ENCODE data around the gene FBXL15. TPM values are rescaled to one million over a fixed set of nuclear protein-coding genes. Genes with fewer than 3 reads are reported as not detected.
A peak's percentile ranks its signal among the peaks of the same experiment; 100 is the strongest.

The FBXL15 gene
- total and polyA plus RNA-seq, 2 of the 13 experiments (the other 11 are each of a cell fraction or from before 2014, with no cell fraction given): 4.3 to 8.3 TPM

DNA sequence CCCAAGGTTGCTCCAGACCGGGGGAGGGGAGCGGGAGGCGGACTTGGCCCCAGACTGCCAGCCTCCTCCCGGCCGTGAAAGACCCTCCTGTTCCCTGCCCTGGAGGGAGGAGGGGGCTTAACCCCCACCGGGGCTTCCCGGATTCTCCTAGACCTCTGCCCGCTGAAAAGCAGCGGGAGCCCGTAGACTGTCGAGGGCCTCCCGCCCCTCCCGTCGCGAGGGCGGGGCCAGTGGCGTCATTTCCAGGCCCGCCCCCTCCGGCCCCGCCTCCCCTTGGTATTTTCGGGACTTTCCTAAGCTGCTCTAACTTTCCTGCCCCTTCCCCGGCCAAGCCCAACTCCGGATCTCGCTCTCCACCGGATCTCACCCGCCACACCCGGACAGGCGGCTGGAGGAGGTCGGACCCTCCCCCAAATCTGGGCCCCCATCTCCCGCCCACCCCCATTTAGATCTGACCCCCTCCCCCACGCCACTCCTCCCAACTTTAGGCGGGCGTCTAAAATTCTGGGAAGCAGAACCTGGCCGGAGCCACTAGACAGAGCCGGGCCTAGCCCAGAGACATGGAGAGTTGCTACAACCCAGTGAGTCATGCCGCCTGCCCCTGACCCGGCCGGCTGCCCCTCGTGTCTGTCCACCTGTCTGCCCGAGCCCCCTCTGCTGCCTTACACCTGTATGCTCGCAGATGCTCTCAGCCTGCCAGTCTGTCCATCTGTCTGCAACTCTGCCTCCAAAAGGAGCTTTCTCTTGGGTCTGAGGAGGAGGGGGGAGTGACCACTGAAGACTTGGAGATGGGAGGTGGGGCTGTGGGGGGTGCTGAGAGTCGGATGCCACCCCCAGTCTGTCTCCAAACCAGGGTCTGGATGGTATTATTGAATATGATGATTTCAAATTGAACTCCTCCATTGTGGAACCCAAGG, 25.0 kb upstream of the FBXL15 start, which contains the start of gene NFKB2 (continued):
- TF ChIP-seq, protein P1, sequence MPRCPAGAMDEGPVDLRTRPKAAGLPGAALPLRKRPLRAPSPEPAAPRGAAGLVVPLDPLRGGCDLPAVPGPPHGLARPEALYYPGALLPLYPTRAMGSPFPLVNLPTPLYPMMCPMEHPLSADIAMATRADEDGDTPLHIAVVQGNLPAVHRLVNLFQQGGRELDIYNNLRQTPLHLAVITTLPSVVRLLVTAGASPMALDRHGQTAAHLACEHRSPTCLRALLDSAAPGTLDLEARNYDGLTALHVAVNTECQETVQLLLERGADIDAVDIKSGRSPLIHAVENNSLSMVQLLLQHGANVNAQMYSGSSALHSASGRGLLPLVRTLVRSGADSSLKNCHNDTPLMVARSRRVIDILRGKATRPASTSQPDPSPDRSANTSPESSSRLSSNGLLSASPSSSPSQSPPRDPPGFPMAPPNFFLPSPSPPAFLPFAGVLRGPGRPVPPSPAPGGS (CRISPR knock-in tag; IDR thresholded peaks at IDR 0.05): no peak
- TF ChIP-seq TAF1 (CRISPR knock-in tag; IDR thresholded peaks at IDR 0.05): 0 out of 2 replicates have a peak, but pooled peaks have one; percentile 20
- TF ChIP-seq CREM (IDR thresholded peaks at IDR 0.05): peak; percentile 85
- no peak for TF ChIP-seq CREM (CRISPR knock-in tag; IDR thresholded peaks at IDR 0.05)
- 0 out of 2 replicates have a peak, but pooled peaks have one; percentile 17 for TF ChIP-seq PITX1 (CRISPR knock-in tag; IDR thresholded peaks at IDR 0.05)
- 0 out of 2 replicates have a peak, but pooled peaks have one; percentile 39 for TF ChIP-seq ZNF430 (CRISPR knock-in tag; IDR thresholded peaks at IDR 0.05)
- peak; percentile 78 for TF ChIP-seq CREB1 (IDR thresholded peaks at IDR 0.05)
- peak; percentile 89 for TF ChIP-seq CREB1 (CRISPR knock-in tag; IDR thresholded peaks at IDR 0.05)
- peak; percentile 59 for TF ChIP-seq HNRNPLL (IDR thresholded peaks at IDR 0.05; ENCODE audit: low read depth, low read length, poor library complexity, severe bottlenecking)
- TF ChIP-seq KAT8 (CRISPR knock-in tag; IDR thresholded peaks at IDR 0.05): 0 out of 2 replicates have a peak, but pooled peaks have one; percentile 29
- TF ChIP-seq, protein P2, sequence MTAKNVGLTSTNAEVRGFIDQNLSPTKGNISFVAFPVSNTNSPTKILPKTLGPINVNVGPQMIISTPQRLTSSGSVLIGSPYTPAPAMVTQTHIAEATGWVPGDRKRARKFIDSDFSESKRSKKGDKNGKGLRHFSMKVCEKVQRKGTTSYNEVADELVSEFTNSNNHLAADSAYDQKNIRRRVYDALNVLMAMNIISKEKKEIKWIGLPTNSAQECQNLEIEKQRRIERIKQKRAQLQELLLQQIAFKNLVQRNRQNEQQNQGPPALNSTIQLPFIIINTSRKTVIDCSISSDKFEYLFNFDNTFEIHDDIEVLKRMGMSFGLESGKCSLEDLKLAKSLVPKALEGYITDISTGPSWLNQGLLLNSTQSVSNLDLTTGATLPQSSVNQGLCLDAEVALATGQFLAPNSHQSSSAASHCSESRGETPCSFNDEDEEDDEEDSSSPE (CRISPR knock-in tag; IDR thresholded peaks at IDR 0.05): peak; percentile 59; the same call in 1 of the 2 replicates
- TF ChIP-seq POLR2AphosphoS5 (IDR thresholded peaks at IDR 0.05; ENCODE audit: low read depth, low read length): peak; percentile 61
- TF ChIP-seq ZC3H4 (CRISPR knock-in tag; IDR thresholded peaks at IDR 0.05; ENCODE audit: borderline replicate concordance): no peak
- TF ChIP-seq GABPA (IDR thresholded peaks at IDR 0.05; ENCODE audit: low read depth, low read length): no peak
- peak; percentile 83 for TF ChIP-seq GABPA (CRISPR knock-in tag; IDR thresholded peaks at IDR 0.05; ENCODE audit: low read depth)
- peak in 1 of 2 experiments; percentile 54; a peak in 1 of 4 replicates for TF ChIP-seq POLR2A (IDR thresholded peaks at IDR 0.05; ENCODE audit: insufficient read depth in 1 of 2, low read depth in 2 of 2, low read length in 2 of 2)
- TF ChIP-seq HIVEP1 (CRISPR knock-in tag; IDR thresholded peaks at IDR 0.05): peak; percentile 90
- peak; percentile 43; the same call in 1 of the 2 replicates for TF ChIP-seq SP5 (CRISPR knock-in tag; IDR thresholded peaks at IDR 0.05; ENCODE audit: borderline replicate concordance, low read depth)
- TF ChIP-seq ZNF746 (CRISPR knock-in tag; IDR thresholded peaks at IDR 0.05): peak; percentile 24; the same call in 1 of the 2 replicates
- no peak for TF ChIP-seq ZNF224 (CRISPR knock-in tag; IDR thresholded peaks at IDR 0.05)
- no peak for TF ChIP-seq ARNT (IDR thresholded peaks at IDR 0.05)
- peak; percentile 16; the same call in 1 of the 2 replicates for TF ChIP-seq PHF8 (CRISPR knock-in tag; IDR thresholded peaks at IDR 0.05)
- peak; percentile 60; the same call in 1 of the 2 replicates for TF ChIP-seq SAP130 (CRISPR knock-in tag; IDR thresholded peaks at IDR 0.05; ENCODE audit: low read depth)
- TF ChIP-seq PCBP1 (IDR thresholded peaks at IDR 0.05; ENCODE audit: borderline replicate concordance, low read depth, low read length): peak; percentile 31; the same call in 1 of the 2 replicates
- TF ChIP-seq YY1 (IDR thresholded peaks at IDR 0.05; ENCODE audit: insufficient read depth, insufficient replicate concordance, low read depth, low read length): peak; percentile 46
- TF ChIP-seq ZNF792 (CRISPR knock-in tag; IDR thresholded peaks at IDR 0.05): 0 out of 2 replicates have a peak, but pooled peaks have one; percentile 31
- TF ChIP-seq GABPB1 (CRISPR knock-in tag; IDR thresholded peaks at IDR 0.05): peak; percentile 91
- 0 out of 2 replicates have a peak, but pooled peaks have one; percentile 43 for TF ChIP-seq ETV6 (CRISPR knock-in tag; conservative IDR thresholded peaks at IDR 0.05)
- 0 out of 2 replicates have a peak, but pooled peaks have one; percentile 20 for TF ChIP-seq KLF6 (CRISPR knock-in tag; IDR thresholded peaks at IDR 0.05)
- TF ChIP-seq SP2 (CRISPR knock-in tag; IDR thresholded peaks at IDR 0.05): peak; percentile 46; the same call in 1 of the 2 replicates
- TF ChIP-seq KDM2A (CRISPR knock-in tag; IDR thresholded peaks at IDR 0.05; ENCODE audit: borderline replicate concordance, low read depth): peak; percentile 48
- 0 out of 2 replicates have a peak, but pooled peaks have one; percentile 15 for TF ChIP-seq TARDBP (CRISPR knock-in tag; IDR thresholded peaks at IDR 0.05)

Measured in HepG2 (cell line).